ENCODE measurements around the gene AKAP6.
A peak's percentile ranks its signal among the peaks of the same experiment; 100 is the strongest.
"Not testable (repeated sequence)": the region's sequence is repeated elsewhere in the genome, so short reads cannot be mapped to it uniquely, and the experiment has no call there.

The AKAP6 gene

DNA sequence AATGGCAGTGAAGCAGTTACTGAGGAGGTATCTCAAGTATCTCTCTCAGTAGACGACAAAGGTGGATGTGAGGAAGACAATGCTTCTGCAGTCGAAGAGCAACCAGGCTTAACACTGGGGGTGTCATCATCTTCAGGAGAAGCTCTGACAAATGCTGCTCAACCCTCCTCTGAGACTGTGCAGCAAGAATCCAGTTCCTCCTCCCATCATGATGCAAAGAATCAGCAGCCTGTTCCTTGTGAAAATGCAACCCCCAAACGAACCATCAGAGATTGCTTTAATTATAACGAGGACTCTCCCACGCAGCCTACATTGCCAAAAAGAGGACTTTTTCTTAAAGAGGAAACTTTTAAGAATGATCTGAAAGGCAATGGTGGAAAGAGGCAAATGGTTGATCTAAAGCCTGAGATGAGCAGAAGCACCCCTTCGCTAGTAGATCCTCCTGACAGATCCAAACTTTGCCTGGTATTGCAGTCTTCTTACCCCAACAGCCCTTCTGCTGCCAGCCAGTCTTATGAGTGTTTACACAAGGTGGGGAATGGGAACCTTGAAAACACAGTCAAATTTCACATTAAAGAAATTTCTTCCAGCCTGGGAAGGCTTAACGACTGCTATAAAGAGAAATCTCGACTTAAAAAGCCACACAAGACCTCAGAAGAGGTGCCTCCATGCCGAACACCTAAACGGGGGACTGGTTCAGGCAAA, 216.6 kb downstream of the AKAP6 start:
- no peak for DNase-seq

DNA sequence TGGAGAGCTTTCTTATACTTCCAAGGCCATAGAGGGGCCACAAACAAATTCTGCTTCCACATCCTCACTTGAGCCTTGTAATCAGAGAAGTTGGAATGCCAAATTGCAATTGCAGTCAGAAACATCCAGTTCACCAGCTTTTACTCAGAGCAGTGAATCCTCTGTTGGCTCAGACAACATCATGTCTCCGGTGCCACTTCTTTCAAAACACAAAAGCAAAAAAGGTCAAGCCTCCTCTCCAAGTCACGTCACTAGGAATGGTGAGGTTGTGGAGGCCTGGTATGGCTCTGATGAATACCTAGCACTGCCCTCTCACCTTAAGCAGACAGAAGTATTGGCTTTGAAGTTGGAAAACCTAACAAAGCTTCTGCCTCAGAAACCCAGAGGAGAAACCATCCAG, 217.1 kb downstream of the AKAP6 start:
- no peak for DNase-seq

DNA sequence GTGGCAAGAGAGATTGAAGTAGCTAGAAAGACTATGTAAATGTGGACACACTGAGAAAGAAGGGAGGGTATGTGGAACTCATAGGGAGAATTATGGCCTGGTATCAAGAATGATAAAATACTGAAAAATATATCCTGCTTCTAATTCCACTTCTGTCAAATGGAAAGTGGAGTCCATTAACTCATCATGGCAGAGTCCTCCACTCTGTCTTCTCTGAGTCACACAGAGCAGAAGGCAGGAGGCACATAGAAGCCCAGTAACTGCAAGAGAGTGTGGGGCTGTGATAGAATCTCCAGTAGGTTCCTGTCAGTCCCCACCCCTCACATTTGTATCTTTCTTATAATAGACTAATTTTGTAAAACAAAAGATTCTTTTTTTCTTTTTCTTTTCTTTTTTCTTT, 223.7 kb downstream of the AKAP6 start:
- DNase-seq, result no peak

- DNase-seq, result no peak
Observed at GRCh38 chr14:32559048-32559447, 229.9 kb downstream of the AKAP6 start.

GRCh38 chr14:32559590-32559989, 230.5 kb downstream of the AKAP6 start:
- DNase-seq, result no peak

- DNase-seq, result no peak
Observed at GRCh38 chr14:32560209-32560857, 231.2 kb downstream of the AKAP6 start.

DNA sequence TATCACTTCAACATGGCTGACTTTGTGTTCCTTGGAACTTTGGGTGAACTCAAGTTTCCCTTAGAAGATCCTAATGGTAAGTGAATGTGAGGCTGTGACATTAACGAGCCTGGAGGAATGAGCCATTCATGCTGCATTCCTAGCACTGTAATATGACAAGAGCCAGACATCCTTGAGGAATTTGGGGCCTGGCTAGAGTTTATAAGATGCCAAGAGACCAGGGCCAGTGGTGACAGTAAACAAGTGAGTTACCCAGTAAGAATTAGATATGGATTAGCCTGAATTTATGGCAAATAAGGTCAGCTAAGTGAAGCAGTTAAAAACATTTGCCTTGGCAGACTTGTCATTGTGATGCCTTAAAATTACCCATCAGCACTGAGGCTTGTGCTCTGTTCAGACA, 232.4 kb downstream of the AKAP6 start:
- no peak for DNase-seq

DNA sequence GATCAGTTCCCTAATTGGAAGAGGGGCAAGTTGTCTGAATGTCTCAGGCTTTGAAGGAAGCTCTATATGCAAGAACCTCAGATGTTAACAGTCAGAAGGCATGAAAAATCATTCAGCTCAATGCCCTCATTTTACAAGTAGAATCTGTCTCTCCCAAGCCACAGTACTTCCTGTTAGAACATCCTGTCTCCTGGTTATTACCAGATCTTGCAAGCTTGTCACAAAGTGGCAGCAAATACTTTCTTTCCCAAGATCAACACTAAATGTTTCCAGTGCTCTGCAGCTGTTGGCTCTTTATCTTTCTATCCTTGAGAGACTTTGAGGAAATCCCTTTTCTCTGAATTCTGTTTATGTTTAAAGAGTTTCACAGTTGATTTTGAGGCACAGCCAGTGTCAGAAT, 235.5 kb downstream of the AKAP6 start:
- DNase-seq, result no peak

DNA sequence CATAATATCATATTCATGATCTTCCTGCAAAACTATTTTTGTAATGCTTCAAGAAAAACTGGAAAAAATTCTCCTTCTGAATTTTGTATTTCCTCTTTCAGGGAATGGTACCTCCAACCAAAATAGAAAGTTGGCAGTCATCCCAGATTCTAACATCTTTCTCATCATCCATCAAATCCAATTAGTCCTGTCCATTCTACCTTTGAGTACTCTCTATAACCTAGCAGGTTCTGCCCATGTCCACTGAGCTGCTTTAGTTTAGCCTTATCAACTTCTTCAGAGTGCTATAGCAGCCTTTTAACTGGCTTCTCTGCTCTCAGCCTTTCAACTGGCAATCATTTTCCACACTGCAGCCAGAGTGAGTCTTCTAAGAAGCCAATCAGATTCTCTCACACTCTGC, 236.2 kb downstream of the AKAP6 start:
- no peak for DNase-seq

GRCh38 chr14:32567543-32568384, 238.7 kb downstream of the AKAP6 start:
- no peak for DNase-seq

DNA sequence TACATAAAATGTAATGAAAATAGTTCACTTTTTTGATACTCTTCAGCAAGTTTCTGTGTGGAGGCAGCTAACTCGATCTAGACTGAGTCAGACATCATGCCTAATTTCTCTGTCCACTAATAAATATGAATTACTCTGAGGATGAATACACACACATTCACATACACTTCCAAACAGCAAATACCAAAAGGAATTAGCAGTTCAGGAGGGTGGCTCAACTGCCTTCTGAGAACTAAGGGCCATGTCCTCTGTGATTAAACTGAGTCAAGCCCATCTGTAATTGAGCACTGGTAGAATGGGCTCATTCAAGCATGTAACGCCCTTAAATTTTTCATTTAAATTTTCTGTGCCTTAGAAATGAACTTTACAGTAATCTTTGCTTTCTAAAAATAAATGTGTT, 242.5 kb downstream of the AKAP6 start:
- no peak for DNase-seq

- no peak for DNase-seq
Observed at GRCh38 chr14:32571995-32572866, 243.1 kb downstream of the AKAP6 start.

DNA sequence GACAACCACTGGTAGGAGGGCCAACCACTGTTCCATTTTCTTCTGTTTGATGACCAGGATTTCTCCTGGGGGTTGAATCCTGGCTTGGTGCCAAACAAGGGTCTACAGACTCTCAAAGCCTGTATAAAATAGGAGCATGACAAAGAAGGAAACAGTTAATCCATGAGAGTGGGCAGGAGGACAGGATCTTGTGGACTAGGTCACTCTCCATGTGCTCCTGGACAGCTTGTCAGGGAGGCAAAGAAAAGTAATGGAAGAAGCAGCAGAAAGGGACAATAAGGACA, 243.7 kb downstream of the AKAP6 start:
- DNase-seq, result no peak

DNA sequence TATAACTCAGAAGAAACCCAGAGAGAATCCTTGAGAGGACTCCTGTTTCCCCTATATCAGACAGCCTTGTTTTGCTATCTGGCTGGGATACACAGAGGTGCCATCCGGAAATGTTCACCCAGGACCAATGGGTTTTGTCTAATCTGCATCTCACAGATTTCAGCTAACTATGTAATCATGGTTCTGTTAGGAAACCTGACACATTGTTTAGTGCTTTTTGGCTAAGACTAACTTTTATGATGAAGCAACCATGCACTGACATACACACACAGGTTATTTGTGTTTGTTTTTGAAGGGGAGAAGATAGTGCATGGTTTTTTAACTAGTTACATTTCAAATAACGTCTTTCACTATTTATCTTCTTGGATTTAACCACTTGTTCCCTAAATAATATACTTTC, 245.2 kb downstream of the AKAP6 start:
- no peak for DNase-seq

DNA sequence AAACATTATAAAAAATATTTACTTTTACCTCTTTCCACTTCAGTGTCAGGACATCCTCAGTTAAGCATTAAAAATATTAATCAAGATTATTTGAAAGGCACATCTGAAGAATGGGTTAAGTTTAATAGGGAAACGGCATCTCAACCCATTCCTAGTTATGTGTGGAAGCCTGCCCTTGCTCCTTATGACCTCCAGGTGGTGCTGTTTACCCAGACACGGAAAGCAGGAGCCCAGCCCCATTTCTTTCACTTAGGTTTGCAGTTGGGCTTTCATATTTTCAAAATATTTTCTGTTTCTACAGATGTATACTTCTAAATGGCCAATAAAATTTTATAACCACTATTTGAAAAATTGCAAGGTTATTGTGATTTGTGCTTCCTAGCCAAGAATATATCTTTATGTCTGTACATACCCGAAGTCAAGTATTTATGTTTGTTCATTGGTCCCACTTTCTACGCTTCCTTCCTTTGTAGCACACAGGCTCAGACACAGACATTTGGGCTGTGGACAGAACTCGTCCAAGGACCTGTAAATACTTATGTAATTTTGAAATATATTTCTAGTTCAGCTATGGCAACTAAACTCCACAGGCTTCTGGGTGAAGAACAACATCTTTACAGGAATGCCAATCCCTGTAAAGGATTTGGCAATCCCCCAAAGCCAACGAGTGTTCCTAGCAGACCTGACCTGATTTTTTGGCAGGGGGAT, 247.1 kb downstream of the AKAP6 start:
- DNase-seq, result peak in 1 of 4 experiments; percentile 1

DNA sequence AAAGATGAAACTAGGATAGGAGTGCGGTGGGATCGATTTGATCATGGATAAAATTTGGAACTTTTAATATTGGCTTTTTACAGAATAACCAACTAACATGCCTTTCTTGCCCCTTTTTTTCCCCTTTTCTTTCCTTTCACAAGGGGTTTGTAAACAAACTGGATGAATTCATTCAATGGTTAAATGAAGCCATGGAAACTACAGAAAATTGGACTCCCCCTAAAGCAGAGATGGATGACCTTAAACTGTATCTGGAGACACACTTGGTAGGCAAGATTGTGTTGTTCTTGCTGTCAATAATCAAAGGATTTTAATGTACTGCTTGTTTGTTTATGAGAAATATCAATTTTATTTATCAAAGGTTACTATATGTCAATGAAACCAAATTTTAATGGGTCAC, 247.9 kb downstream of the AKAP6 start:
- DNase-seq, result no peak

DNA sequence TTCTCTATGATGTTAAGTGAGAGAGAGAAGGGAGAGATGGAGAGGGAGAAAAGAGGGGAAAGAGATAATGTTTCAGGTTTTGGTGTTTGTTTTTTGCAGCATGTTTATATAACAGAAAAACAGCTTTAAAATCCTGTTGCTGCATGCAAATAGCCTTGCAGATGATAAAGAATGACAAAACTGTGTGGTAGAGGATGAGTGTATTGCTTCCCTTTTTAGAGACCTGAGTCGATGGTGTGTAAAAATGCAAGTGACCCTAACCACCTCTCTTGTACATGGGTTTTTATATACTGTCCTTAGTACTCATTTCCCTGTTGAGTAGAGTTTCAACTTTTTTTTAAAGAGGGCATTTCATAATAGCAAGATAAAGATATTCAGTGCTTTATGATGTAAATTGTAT, 249.1 kb downstream of the AKAP6 start:
- no peak for DNase-seq

DNA sequence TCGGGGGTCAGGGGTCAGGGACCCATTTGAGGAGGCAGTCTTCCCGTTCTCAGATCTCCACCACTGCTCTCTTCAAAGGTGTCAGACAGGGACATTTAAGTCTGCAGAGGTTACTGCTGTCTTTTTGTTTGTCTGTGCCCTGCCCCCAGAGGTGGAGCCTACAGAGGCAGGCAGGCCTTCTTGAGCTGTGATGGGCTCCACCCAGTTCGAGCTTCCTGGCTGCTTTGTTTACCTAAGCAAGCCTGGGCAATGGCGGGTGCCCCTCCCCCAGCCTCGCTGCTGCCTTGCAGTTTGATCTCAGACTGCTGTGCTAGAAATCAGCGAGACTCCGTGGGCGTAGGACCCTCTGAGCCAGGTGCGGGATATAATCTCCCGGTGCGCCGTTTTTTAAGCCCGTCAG, 254.3 kb downstream of the AKAP6 start:
- not testable (repeated sequence) for DNase-seq

DNA sequence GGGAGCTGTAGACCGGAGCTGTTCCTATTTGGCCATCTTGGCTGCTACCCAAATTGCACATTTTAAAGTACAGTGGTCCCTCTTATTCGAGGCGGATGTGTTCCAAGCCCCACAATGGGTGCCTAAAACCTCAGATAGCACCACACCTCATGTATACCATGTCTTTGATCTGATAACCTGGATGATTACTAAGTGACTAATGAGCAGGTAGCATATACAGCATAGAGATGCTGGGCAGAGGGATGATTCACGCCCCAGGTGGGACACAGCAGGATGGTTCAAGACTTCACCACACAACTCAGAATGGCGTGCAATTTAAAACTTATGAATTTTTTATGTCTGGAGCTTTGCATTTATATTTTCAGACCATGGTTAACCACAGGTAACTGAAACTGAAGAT, 255.0 kb downstream of the AKAP6 start:
- DNase-seq, result no peak

DNA sequence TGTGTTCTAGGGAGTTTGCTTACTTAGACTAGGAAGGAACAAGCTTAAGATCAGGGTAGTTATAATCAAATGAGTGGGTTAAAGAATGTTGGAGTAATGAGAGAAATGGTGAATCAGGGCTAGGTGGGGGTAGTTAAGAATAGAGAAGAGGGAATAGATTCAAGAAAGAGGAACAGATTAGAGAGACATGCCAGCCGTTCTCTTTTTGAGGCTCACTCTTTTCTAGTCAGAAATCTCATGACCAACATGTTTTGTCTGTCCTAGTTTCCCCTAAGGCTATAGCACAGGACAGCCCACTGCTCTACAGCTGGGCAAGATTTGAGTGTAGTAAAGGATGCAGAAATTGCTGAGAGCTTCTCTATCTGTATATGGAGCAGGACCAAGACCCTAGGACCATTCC, 258.4 kb downstream of the AKAP6 start:
- no peak for DNase-seq

DNA sequence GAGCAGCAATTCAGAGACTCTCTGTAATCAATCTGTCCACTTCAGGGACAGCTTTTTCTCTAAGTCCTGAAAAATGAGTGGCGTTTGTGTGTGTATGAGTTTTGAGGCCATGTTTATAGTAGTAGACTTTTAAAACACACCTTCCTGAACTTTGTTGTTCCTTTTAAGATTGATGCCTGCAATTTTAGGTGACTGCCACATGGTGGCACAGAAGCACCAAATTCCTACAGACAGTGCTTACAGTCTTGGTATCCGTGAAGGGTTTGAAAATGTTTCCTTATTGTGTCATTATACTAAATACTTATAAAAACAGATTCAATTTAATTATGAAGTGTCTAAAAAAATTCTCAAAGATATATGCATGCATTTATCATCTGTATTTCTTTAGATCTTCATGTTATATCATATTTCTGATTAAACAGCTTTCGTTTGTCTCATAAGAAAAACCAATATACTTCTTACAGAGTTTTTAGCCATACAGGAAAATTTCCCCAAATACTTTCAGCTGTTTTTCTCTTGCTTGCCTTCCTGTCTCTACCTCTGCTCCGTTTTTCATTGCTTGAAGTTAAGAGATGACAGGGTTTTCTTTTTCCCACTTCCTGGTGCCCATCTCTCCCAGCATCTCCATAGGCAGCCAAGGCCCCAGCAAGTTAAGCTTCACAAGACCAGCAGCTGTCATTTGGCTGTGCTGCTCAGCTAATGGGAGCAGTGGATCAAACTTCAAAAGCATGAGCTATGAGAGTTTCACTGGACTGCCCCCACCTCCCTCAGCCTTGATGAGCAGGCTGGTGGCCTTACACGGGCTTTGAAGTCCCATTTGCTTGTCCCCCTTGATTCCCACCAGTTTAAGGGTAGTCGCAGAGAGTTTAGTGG, 259.6 kb downstream of the AKAP6 start:
- DNase-seq, result no peak

GRCh38 chr14:32590157-32590556, 261.1 kb downstream of the AKAP6 start:
- DNase-seq, result no peak
